ENCODE measurements around the gene ZIC2.

DNA sequence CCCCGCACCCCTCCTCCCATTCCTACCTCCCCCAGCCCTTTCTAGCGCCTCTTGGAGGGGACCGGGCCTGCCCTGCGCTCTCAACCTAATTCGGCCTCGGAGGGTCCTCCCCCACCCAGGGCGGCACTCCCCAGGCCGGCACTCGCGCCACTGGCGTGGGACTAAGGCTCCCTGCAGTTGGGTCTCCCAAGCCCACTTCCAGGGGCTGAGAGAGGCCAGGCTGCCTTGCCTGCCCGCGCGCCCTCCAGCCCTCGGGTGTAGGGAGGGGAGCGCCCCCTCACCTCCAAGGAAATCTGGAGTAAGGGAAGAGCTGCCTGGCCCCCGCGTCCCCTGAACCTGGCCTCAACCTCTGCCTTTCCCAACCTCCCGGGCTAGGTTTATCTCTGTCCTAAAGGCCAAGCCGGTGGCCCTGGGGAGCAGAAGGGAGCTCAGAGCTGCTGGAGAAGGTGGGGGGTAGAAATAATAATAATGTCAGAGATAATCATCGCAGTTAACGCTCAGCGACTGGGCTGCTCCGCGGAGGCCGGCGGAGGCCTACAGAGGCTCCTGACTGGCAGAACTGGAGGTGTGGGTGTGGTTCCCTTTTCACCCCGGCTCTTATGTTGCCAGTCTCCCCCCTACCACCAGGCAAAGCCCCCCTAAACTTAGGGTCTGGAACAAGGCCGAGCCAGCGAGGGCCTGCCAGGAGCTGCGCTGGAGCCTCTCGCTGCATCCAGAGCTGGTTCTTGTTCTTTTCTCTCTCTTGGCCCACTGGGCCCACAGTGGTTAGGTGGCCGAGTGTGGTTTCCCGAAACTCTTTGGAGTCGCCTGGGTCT, 9.6 kb downstream of the ZIC2 start:
- TF ChIP-seq, protein P1, sequence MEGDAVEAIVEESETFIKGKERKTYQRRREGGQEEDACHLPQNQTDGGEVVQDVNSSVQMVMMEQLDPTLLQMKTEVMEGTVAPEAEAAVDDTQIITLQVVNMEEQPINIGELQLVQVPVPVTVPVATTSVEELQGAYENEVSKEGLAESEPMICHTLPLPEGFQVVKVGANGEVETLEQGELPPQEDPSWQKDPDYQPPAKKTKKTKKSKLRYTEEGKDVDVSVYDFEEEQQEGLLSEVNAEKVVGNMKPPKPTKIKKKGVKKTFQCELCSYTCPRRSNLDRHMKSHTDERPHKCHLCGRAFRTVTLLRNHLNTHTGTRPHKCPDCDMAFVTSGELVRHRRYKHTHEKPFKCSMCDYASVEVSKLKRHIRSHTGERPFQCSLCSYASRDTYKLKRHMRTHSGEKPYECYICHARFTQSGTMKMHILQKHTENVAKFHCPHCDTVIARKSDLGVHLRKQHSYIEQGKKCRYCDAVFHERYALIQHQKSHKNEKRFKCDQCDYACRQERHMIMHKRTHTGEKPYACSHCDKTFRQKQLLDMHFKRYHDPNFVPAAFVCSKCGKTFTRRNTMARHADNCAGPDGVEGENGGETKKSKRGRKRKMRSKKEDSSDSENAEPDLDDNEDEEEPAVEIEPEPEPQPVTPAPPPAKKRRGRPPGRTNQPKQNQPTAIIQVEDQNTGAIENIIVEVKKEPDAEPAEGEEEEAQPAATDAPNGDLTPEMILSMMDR (IDR thresholded peaks at IDR 0.05; ENCODE audit: poor library complexity, severe bottlenecking): no peak
- TF ChIP-seq MXI1 (conservative IDR thresholded peaks at IDR 0.05; ENCODE audit: poor library complexity, severe bottlenecking) (no peak), EZH2 (IDR thresholded peaks at IDR 0.05; ENCODE audit: borderline replicate concordance, insufficient read depth, low read length, poor library complexity, severe bottlenecking) (no peak), TAF1 (IDR thresholded peaks at IDR 0.05; ENCODE audit: low read depth) (no peak), POLR2AphosphoS5 (IDR thresholded peaks at IDR 0.05) (no peak)
